Immature natural killer cell (primary cell): ENCODE measurements around the gene FREY1. TPM values are rescaled to one million over a fixed set of nuclear protein-coding genes. Genes with fewer than 3 reads are reported as not detected.
A peak's percentile ranks its signal among the peaks of the same experiment; 100 is the strongest.

ENCODE experiments used
- DNase-seq, 3 donors: peaks; one replicate each; pipeline ENCODE4 v3.0.0; 2022; ENCODE audit warnings: mixed read lengths in 1 of 3
- H3K27ac Mint-ChIP-seq, 6 donors: one replicate each; pipeline ENCODE4 v1.8.0; 2020; ENCODE audit warnings: mixed read lengths in 6 of 6, mild to moderate bottlenecking in 5 of 6, inconsistent platforms in 4 of 6, moderate library complexity in 3 of 6
- H3K27me3 Mint-ChIP-seq, 3 donors: one replicate each; pipeline ENCODE4 v1.8.0; 2020 to 2021; ENCODE audit warnings: low read depth in 3 of 3, mild to moderate bottlenecking in 3 of 3, mixed read lengths in 3 of 3, moderate library complexity in 3 of 3, inconsistent platforms in 1 of 3
- H3K36me3 Mint-ChIP-seq, 3 donors: one replicate each; pipeline ENCODE4 v1.8.0; 2020; ENCODE audit warnings: mixed read lengths in 3 of 3, inconsistent platforms in 2 of 3, mild to moderate bottlenecking in 2 of 3
- H3K4me1 Mint-ChIP-seq, 2 donors: one replicate each; pipeline ENCODE4 v1.8.0; 2020; ENCODE audit warnings: inconsistent platforms in 2 of 2, mild to moderate bottlenecking in 2 of 2, mixed read lengths in 2 of 2, moderate library complexity in 1 of 2
- H3K4me3 Mint-ChIP-seq, 5 donors: one replicate each; pipeline ENCODE4 v1.8.0; 2020; ENCODE audit warnings: mild to moderate bottlenecking in 5 of 5, mixed read lengths in 5 of 5, inconsistent platforms in 3 of 5, moderate library complexity in 3 of 5
- H3K9me3 Mint-ChIP-seq, 6 donors: one replicate each; pipeline ENCODE4 v1.8.0; 2020; ENCODE audit warnings: mild to moderate bottlenecking in 6 of 6, mixed read lengths in 6 of 6, inconsistent platforms in 4 of 6, moderate library complexity in 3 of 6
- polyA plus RNA-seq, 3 donors: library from polyadenylated mRNA; unstranded; fragments of 300-500 nt; fragmentation: Illumina TruSeq; gene quantifications; one replicate each; pipeline ENCODE4 v1.2.3, GENCODE V29; 2021

The FREY1 gene
- polyA plus RNA-seq, 3 donors from 2014 or later = not detected

GRCh38 chr11:45926001-45926401, 18.9 kb upstream of the FREY1 start:
- Mint-ChIP-seq H3K4me1 (peaks cover 34 to 45% of the 10 kb centered on the region in 2 donors), H3K4me3 (peak overlapping the region in 1 of 5 donors; percentile 29), H3K36me3 (peaks cover 0 to 4% (median 0%) of the 10 kb centered on the region in 3 donors), H3K9me3 (no peaks in the 10 kb centered on the region), H3K27ac (no peak overlapping the region), H3K27me3 (peaks cover 6 to 17% (median 17%) of the 10 kb centered on the region in 3 donors)
- DNase-seq = no peak

DNA sequence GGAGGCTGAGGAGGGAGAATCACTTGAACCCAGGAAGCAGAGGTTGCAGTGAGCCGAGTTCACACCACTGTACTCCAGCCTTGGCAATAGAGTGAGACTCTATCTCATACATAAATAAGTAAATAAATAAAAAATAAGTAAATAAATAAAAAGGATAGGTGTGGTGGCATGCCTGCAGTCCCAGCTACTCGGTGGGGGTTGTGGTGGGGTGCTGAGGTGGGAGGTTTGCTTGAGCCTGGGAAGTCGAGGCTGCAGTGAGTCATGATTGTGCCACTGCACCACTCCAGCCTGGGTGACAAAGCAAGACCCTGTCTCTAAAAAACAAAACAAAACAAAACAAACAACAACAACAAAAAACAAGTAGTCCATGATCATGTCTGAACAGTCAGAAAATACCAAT, 18.5 kb upstream of the FREY1 start:
- H3K27ac Mint-ChIP-seq = no peak overlapping the region
- H3K4me1 Mint-ChIP-seq = peaks cover 30 to 43% of the 10 kb centered on the region in 2 donors
- DNase-seq = no peak
- no peaks in the 10 kb centered on the region for H3K9me3 Mint-ChIP-seq
- peak overlapping the region in 1 of 5 donors; percentile 29 for H3K4me3 Mint-ChIP-seq
- peaks cover 6 to 17% (median 17%) of the 10 kb centered on the region in 3 donors for H3K27me3 Mint-ChIP-seq
- peaks cover 0 to 4% (median 0%) of the 10 kb centered on the region in 3 donors for H3K36me3 Mint-ChIP-seq

- Mint-ChIP-seq H3K27ac (no peak overlapping the region), H3K4me3 (no peak overlapping the region), H3K36me3 (peaks cover 0 to 4% (median 0%) of the 10 kb centered on the region in 3 donors), H3K9me3 (no peaks in the 10 kb centered on the region), H3K27me3 (peaks cover 0 to 14% (median 13%) of the 10 kb centered on the region in 3 donors), H3K4me1 (peaks cover 23 to 38% of the 10 kb centered on the region in 2 donors)
- DNase-seq = no peak
Measured at GRCh38 chr11:45924927-45925326, 17.9 kb upstream of the FREY1 start.

DNA sequence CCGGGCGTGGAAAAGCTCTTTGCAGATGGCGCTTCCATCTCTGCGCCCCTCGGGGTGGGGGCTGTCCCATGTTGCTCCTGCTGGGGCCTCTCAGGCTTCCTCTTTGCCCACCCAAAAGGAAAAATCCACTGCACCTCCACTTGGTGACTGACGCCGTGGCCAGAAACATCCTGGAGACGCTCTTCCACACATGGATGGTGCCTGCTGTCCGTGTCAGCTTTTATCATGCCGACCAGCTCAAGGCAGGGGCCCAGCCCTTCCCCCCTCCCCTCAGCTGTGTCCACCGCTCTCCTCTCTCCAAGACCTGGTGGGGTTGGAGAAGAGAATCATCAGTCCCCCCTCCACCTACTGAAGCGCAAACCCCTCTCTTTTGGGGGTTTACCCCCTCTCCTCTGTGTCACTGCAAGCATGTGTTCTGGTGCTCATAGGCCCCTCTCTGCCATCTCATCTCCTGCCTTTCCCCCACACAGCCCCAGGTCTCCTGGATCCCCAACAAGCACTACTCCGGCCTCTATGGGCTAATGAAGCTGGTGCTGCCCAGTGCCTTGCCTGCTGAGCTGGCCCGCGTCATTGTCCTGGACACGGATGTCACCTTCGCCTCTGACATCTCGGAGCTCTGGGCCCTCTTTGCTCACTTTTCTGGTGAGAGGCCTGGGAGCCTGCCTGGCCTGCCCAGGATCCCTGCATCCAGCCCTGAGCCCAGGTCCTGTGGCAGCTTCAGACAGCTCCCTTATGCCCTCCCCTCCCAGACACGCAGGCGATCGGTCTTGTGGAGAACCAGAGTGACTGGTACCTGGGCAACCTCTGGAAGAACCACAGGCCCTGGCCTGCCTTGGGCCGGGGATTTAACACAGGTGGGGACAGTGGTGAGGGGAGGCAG, 17.2 kb upstream of the FREY1 start:
- Mint-ChIP-seq H3K9me3 (no peaks in the 10 kb centered on the region), H3K27ac (peak overlapping the region in 1 of 6 donors; percentile 36), H3K4me1 (peaks cover 21 to 36% of the 10 kb centered on the region in 2 donors), H3K27me3 (peaks cover 0 to 12% (median 12%) of the 10 kb centered on the region in 3 donors), H3K36me3 (peaks cover 0 to 4% (median 0%) of the 10 kb centered on the region in 3 donors), H3K4me3 (peak overlapping the region; percentile 42 to 72 (median 57))
- DNase-seq = no peak

DNA sequence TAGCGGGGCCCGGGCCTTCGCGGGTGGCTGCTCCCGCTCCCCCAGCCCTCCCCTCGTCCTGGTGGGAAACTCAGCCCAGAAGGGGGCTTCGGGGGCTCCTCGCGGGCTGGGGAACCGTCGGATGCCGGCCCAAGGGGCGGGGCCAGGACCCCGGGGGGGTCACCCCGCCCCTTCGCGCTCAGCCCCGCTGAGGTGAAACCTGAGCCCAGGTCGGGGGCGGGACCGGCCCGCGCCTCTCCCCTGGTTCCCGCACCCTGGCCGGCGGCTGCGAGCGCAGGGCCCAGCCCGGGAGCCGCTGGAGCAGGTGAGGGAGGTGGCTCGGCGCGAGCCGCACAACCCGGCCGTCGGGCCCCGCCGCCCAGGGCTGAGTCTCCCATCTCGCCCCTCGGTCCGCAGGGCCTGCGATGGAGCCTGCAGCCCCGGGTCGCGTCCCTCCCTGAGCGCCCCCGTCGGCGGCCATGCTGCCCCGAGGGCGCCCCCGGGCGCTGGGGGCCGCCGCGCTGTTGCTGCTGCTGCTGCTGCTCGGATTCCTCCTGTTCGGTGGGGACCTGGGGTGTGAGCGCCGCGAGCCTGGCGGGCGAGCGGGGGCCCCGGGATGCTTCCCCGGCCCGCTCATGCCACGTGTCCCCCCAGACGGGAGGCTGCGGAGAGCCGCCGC, 15.5 kb upstream of the FREY1 start, which contains the start of gene LARGE2:
TSS of gene LARGE2 (plus strand) at position 232 of the 658 bp plus-strand sequence. CDS start at position 459, 227 bp downstream.
- Mint-ChIP-seq H3K4me1 (peaks cover 33 to 44% of the 10 kb centered on the region in 2 donors), H3K27ac (no peak within 1 kb of the TSS), H3K4me3 (peak within 1 kb of the TSS; percentile 70 to 85 (median 74)), H3K36me3 (peaks cover 0 to 4% (median 0%) of the 10 kb centered on the region in 3 donors), H3K27me3 (peaks cover 4 to 19% (median 15%) of the 10 kb centered on the region in 3 donors), H3K9me3 (no peaks in the 10 kb centered on the region)
- peak in 1 of 3 donors; percentile 24 for DNase-seq

DNA sequence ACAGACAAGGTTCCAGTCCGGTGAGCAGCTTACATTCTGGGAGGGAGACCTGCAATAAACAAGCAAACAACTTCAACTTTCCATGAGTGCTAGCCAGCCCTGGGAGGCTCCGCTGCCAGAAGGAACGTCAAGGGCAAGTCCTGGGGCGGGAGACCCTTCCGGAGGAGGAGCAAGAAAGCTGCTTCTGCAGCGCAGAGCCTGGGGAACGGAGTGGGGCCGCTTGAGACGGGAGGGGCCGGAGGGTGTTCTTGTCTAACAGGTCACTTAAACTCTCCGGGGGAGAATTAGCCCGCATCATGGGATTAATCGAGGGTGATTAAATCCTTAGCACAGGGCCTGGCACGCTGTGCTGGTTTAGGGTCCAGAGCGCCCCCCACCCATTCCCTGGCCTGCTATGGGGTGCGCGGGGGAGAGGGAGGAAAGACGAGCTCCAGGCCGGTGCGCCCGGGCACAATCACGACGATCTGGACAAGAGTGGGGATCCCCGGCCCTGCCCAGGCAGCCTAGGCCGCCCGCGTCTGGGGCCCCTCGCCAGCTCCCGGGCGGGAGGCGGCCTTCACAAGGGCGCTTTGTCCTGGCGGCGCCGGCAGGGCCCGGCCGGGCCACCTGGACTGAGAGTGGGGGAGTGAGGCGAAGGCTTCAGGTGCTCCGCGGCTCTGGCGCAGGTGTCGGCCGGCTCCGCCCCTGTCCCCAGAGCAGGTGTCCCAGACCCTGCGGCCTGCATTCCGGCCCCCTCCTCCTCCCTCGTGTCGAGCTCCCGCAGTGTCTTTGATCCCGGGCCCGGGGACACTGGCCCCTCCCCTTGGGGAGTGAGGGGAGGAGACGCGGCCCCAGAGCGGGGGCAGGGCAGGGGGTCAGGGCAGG, 14.7 kb upstream of the FREY1 start:
- H3K9me3 Mint-ChIP-seq = no peaks in the 10 kb centered on the region
- H3K36me3 Mint-ChIP-seq = peaks cover 0 to 4% (median 0%) of the 10 kb centered on the region in 3 donors
- no peak overlapping the region for H3K27ac Mint-ChIP-seq
- peaks cover 33 to 45% of the 10 kb centered on the region in 2 donors for H3K4me1 Mint-ChIP-seq
- peak overlapping the region; percentile 52 to 78 (median 70) for H3K4me3 Mint-ChIP-seq
- H3K27me3 Mint-ChIP-seq = peaks cover 4 to 19% (median 15%) of the 10 kb centered on the region in 3 donors
- no peak for DNase-seq

DNA sequence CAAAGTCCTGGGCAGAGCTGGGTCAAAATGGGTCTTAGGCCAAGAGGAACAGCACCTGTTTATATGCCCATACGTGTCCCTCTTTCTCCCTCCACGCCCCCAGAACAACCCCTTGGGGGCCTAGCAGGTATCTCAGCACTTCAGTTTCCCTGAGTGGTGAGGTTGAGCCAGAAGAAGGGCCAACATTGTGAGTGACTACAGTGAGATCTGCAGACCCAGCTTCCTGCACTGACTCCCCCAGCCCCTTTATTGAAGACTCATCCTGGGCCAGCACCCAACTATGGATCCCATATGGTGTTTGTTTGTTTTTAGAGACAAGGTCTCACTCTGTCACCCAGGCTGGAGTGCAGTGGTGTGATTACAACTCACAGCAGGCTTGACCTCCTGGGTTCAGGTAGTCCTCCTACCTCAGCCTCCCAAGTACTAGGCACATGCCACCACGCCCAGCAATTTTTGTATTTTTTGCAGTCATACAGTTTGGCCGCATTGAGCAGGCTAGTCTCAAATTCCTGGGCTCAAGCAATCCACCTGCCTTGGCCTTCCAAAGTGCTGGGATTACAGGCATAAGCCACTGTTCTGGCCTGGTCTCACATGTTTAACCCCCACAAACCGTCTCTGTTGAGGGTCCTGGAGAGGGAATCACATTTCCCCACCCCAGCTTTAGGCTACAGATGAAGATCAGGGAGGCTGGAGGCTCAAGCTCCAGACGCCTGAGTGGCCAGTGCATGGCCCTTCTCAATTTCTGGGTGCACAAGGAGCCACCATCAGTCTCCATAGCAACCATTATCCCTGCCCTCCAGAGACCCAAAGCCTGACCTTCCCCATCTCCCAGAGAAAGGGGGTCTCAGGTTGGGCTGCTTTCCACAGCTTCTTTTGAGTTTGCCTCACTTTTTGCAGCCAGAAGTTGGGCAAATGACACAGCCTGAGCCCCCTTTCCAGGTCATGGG, 13.7 kb upstream of the FREY1 start:
- H3K27me3 Mint-ChIP-seq = peaks cover 4 to 19% (median 15%) of the 10 kb centered on the region in 3 donors
- H3K27ac Mint-ChIP-seq = no peak overlapping the region
- no peak for DNase-seq
- H3K36me3 Mint-ChIP-seq = peaks cover 0 to 4% (median 0%) of the 10 kb centered on the region in 3 donors
- H3K4me1 Mint-ChIP-seq = peaks cover 42 to 55% of the 10 kb centered on the region in 2 donors
- peak overlapping the region; percentile 23 to 78 (median 70) for H3K4me3 Mint-ChIP-seq
- H3K9me3 Mint-ChIP-seq = no peaks in the 10 kb centered on the region

- H3K27me3 Mint-ChIP-seq = peaks cover 4 to 21% (median 15%) of the 10 kb centered on the region in 3 donors
- peak overlapping the region in 1 of 6 donors; percentile 34 for H3K27ac Mint-ChIP-seq
- peak overlapping the region; percentile 21 to 97 (median 93) for H3K4me3 Mint-ChIP-seq
- DNase-seq = no peak
- H3K9me3 Mint-ChIP-seq = no peaks in the 10 kb centered on the region
- peaks cover 51 to 57% of the 10 kb centered on the region in 2 donors for H3K4me1 Mint-ChIP-seq
- peaks cover 0 to 4% (median 0%) of the 10 kb centered on the region in 3 donors for H3K36me3 Mint-ChIP-seq
Measured at GRCh38 chr11:45919806-45920530, 12.9 kb upstream of the FREY1 start.

DNA sequence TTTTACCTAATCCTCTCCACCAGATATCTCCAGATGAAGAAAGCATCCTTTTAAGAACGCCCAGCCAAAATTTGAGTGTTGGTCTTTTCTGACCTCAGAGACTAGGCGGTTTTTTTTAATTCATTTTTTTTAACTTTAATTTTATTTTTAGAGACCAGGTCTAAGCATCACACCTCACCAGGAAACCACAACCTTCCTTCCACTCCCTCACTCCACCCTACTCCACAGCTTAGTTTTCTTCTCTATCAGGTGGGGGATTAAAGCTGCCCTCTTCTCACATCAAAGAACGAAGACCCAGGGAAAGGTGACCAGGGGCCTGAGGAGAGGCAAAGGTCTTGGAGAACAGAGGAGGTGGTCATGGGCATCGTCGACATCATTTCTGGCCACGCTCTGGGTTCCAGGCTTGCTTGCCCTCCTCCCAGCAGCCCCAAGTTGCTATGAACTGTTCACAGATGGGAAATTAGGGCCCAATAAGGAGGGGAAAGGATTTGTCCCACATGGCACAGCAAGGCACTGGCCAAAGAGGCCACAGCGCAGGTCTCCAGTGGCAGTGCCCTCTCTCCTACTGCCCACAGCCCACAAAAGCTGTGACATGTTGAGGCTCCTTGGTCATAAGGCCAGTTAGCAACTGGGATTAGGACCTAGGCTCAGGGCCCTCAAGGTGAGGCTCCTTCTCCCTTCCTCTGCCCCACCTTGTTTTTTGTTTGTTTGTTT, 12.0 kb upstream of the FREY1 start:
- Mint-ChIP-seq H3K27ac (peak overlapping the region; percentile 89 to 99 (median 96)), H3K4me1 (peaks cover 52% of the 10 kb centered on the region in 2 donors), H3K36me3 (peaks cover 0 to under 1% (median 0%) of the 10 kb centered on the region in 3 donors), H3K9me3 (no peaks in the 10 kb centered on the region), H3K27me3 (peaks cover 4 to 21% (median 11%) of the 10 kb centered on the region in 3 donors), H3K4me3 (peak overlapping the region; percentile 89 to 97 (median 94))
- DNase-seq = no peak

DNA sequence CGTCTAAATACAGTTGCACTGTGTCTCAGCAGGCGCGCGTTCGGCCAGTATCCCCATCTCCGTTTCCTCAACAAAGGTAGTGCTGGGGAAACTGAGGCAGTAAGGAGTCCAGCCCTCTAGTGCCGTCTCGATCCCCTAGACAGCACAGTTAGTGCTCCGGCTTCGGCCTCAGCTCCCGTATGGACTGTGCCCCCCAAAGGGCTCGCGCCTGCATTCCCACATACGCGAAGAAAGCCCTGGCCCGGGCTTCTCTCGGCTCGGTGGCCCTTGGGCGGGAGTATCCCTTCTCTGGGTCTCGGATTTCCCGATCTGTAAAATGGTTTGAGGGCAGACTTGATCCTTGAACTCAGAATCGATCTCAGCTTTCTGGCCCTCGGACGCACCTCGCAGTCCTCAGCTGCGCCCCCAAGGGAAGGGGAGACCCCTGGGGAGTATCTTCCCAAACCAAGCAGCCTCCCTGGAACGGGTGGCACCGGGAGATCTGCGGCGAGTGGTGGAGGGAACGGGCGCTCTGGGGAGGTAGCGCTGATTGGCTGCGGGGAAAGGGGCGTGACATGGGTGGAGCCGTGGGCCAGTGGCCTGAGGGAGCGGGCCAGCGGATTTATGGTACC, 11.4 kb upstream of the FREY1 start:
- Mint-ChIP-seq H3K36me3 (no peaks in the 10 kb centered on the region), H3K9me3 (no peaks in the 10 kb centered on the region), H3K4me3 (peak overlapping the region; percentile 89 to 97 (median 94)), H3K4me1 (peaks cover 49 to 51% of the 10 kb centered on the region in 2 donors), H3K27me3 (peaks cover 4 to 18% (median 11%) of the 10 kb centered on the region in 3 donors), H3K27ac (peak overlapping the region; percentile 89 to 99 (median 96))
- peak; percentile 43 to 55 (median 54) for DNase-seq
